K562 (cell line): ENCODE results near the gene CD52. TPM values are rescaled to one million over a fixed set of nuclear protein-coding genes. Genes with fewer than 3 reads are reported as not detected.
A peak's percentile ranks its signal among the peaks of the same experiment; 100 is the strongest.

Experiments
- HOXB6 ChIP-seq: fragments of 250-450 bp; sonication (Bioruptor Pico); IDR thresholded peaks from 2 replicates; pipeline ENCODE4 v1.5.1; 2022; ENCODE audit warnings: mild to moderate bottlenecking, borderline replicate concordance
- NBN ChIP-seq: fragments of 450-650 bp; IDR thresholded peaks from 2 replicates; pipeline ENCODE4 v1.6.1; 2016; ENCODE audit warnings: low read depth, mild to moderate bottlenecking
- PCBP2 ChIP-seq: fragments of 200-400 bp; formaldehyde crosslinking; IDR thresholded peaks from 2 replicates; pipeline ENCODE4 v1.6.1; 2018; ENCODE audit warnings: low read length, low read depth, mild to moderate bottlenecking, moderate library complexity; ENCODE audit not compliant: poor library complexity, severe bottlenecking
- SP1 ChIP-seq: sonication (generic); formaldehyde crosslinking; IDR thresholded peaks from 2 replicates; pipeline ENCODE4 v1.8.1; 2022; ENCODE audit warnings: mild to moderate bottlenecking, missing genetic modification reagents
- TFAM ChIP-seq: fragments of 250-450 bp; sonication (Bioruptor Pico); conservative IDR thresholded peaks from 2 replicates; pipeline ENCODE4 v1.5.0; 2021; ENCODE audit warnings: mild to moderate bottlenecking, moderate library complexity
- polyA plus RNA-seq, 8 experiments: library from polyadenylated mRNA; depleted of rRNA in 4 of 8; stranded (reverse) in 5 of 8; unstranded in 3 of 8; fragments of >200 nt; fragmentation: Nextera tagmentation in 2 of 8; fragmentation: Illumina TruSeq in 1 of 8; extraction: Ambion mirVana in 2 of 8; extraction: Trizol in 1 of 8; gene quantifications; 2 replicates each; pipeline versions ENCODE4 v1.2.1 to v1.2.3, GENCODE V29; 2011 to 2014; ENCODE audit warnings: inconsistent platforms in 1 of 8, missing spikeins in 1 of 8
- total RNA-seq, 7 experiments: library from RNA; depleted of rRNA in 6 of 7; stranded (reverse); fragments of >200 nt in 6 of 7; fragmentation: Illumina TruSeq in 2 of 7; extraction: Trizol in 2 of 7; gene quantifications; 2 replicates each; pipeline versions ENCODE4 v1.2.1 to v1.2.3, GENCODE V29; 2011 to 2021; ENCODE audit warnings: low replicate concordance in 1 of 7
- TF ChIP-seq, protein P1 (sequence below), 2 experiments: fragments of 450-650 bp; formaldehyde crosslinking in 1 of 2; IDR thresholded peaks; 2 replicates each; pipeline versions ENCODE4 v1.4.0 to v1.6.1; 2014 to 2020; ENCODE audit warnings: mild to moderate bottlenecking in 2 of 2, borderline replicate concordance in 1 of 2, low read depth in 1 of 2
- TF ChIP-seq, protein P2 (sequence below): IDR thresholded peaks from 2 replicates; pipeline ENCODE4 v1.6.1; 2011; ENCODE audit warnings: borderline replicate concordance, low read depth, mild to moderate bottlenecking, moderate library complexity, low read length; ENCODE audit not compliant: insufficient read depth, poor library complexity, severe bottlenecking
- TF ChIP-seq, protein P3 (sequence below): IDR thresholded peaks from 2 replicates; pipeline ENCODE4 v1.6.1; 2014; ENCODE audit warnings: antibody characterized with exemption
- TF ChIP-seq, protein P4 (sequence below): sonication (generic); formaldehyde crosslinking; IDR thresholded peaks from 2 replicates; pipeline ENCODE4 v1.4.0; 2020; ENCODE audit warnings: mild to moderate bottlenecking, missing genetic modification reagents
- TF ChIP-seq, protein P5 (sequence below): fragments of 250-450 bp; sonication (Bioruptor Pico); IDR thresholded peaks from 2 replicates; pipeline ENCODE4 v1.5.0; 2021

Gene CD52
- total and polyA plus RNA-seq, 9 of the 15 experiments (the other 6 are each of a cell fraction or from before 2014, with no cell fraction given) = 34.9 to 488 (median 173) TPM

DNA sequence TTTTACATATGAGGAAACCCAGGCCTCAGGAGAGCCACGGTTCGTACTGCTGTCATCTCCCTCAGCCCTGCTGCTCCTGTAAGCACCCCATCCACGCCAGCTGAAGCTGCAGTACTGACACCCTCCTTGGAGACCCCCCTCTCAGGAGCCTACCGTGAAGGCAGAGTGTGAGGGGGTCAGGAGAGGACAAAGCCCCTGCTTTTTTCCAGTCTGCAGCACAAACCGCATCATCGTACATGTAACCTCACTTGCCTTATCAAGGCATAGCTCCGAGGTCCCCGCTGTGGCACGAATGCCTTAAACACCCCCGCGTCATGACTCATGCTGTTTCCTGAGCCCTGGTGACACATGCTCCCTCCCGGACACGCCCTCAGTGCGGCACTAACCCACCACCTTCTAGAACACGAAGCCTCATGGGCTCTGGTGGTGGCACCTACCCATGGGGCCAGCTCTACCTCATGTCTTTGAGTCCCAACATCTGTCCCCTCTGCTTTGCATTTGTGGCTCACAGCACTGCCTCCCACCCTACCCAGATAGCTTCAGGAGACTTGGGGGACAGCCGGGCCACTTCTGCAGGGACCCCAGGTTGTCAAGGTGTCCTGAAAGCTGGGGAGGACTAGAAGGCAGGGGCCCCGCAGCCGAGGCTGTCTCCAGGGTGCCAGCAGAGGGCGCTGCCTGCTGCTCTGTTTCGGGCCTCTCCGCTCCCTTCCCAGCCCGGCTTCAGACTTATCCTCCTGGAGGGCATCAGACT lies 33.0 kb upstream of the CD52 start (continued):
- TF ChIP-seq, protein P1, sequence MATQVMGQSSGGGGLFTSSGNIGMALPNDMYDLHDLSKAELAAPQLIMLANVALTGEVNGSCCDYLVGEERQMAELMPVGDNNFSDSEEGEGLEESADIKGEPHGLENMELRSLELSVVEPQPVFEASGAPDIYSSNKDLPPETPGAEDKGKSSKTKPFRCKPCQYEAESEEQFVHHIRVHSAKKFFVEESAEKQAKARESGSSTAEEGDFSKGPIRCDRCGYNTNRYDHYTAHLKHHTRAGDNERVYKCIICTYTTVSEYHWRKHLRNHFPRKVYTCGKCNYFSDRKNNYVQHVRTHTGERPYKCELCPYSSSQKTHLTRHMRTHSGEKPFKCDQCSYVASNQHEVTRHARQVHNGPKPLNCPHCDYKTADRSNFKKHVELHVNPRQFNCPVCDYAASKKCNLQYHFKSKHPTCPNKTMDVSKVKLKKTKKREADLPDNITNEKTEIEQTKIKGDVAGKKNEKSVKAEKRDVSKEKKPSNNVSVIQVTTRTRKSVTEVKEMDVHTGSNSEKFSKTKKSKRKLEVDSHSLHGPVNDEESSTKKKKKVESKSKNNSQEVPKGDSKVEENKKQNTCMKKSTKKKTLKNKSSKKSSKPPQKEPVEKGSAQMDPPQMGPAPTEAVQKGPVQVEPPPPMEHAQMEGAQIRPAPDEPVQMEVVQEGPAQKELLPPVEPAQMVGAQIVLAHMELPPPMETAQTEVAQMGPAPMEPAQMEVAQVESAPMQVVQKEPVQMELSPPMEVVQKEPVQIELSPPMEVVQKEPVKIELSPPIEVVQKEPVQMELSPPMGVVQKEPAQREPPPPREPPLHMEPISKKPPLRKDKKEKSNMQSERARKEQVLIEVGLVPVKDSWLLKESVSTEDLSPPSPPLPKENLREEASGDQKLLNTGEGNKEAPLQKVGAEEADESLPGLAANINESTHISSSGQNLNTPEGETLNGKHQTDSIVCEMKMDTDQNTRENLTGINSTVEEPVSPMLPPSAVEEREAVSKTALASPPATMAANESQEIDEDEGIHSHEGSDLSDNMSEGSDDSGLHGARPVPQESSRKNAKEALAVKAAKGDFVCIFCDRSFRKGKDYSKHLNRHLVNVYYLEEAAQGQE (IDR thresholded peaks at IDR 0.05; ENCODE audit: borderline replicate concordance) = peak; percentile 81; the same call in 1 of the 2 replicates
- TF ChIP-seq, protein P1 (CRISPR knock-in tag; IDR thresholded peaks at IDR 0.05; ENCODE audit: low read depth) = no peak
- no peak for TF ChIP-seq PCBP2
- TF ChIP-seq NBN = peak; percentile 93
- TF ChIP-seq, protein P2, sequence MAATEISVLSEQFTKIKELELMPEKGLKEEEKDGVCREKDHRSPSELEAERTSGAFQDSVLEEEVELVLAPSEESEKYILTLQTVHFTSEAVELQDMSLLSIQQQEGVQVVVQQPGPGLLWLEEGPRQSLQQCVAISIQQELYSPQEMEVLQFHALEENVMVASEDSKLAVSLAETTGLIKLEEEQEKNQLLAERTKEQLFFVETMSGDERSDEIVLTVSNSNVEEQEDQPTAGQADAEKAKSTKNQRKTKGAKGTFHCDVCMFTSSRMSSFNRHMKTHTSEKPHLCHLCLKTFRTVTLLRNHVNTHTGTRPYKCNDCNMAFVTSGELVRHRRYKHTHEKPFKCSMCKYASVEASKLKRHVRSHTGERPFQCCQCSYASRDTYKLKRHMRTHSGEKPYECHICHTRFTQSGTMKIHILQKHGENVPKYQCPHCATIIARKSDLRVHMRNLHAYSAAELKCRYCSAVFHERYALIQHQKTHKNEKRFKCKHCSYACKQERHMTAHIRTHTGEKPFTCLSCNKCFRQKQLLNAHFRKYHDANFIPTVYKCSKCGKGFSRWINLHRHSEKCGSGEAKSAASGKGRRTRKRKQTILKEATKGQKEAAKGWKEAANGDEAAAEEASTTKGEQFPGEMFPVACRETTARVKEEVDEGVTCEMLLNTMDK = peak; percentile 49
- TF ChIP-seq SP1 (CRISPR knock-in tag) = peak; percentile 90
- TF ChIP-seq, protein P3, sequence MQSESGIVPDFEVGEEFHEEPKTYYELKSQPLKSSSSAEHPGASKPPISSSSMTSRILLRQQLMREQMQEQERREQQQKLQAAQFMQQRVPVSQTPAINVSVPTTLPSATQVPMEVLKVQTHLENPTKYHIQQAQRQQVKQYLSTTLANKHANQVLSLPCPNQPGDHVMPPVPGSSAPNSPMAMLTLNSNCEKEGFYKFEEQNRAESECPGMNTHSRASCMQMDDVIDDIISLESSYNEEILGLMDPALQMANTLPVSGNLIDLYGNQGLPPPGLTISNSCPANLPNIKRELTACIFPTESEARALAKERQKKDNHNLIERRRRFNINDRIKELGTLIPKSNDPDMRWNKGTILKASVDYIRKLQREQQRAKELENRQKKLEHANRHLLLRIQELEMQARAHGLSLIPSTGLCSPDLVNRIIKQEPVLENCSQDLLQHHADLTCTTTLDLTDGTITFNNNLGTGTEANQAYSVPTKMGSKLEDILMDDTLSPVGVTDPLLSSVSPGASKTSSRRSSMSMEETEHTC = peak; percentile 87
- no peak for TF ChIP-seq HOXB6
- no peak for TF ChIP-seq TFAM (CRISPR knock-in tag)
- TF ChIP-seq, protein P4, sequence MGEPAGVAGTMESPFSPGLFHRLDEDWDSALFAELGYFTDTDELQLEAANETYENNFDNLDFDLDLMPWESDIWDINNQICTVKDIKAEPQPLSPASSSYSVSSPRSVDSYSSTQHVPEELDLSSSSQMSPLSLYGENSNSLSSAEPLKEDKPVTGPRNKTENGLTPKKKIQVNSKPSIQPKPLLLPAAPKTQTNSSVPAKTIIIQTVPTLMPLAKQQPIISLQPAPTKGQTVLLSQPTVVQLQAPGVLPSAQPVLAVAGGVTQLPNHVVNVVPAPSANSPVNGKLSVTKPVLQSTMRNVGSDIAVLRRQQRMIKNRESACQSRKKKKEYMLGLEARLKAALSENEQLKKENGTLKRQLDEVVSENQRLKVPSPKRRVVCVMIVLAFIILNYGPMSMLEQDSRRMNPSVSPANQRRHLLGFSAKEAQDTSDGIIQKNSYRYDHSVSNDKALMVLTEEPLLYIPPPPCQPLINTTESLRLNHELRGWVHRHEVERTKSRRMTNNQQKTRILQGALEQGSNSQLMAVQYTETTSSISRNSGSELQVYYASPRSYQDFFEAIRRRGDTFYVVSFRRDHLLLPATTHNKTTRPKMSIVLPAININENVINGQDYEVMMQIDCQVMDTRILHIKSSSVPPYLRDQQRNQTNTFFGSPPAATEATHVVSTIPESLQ (CRISPR knock-in tag) = peak; percentile 97; the same call in 1 of the 2 replicates
- TF ChIP-seq, protein P5, sequence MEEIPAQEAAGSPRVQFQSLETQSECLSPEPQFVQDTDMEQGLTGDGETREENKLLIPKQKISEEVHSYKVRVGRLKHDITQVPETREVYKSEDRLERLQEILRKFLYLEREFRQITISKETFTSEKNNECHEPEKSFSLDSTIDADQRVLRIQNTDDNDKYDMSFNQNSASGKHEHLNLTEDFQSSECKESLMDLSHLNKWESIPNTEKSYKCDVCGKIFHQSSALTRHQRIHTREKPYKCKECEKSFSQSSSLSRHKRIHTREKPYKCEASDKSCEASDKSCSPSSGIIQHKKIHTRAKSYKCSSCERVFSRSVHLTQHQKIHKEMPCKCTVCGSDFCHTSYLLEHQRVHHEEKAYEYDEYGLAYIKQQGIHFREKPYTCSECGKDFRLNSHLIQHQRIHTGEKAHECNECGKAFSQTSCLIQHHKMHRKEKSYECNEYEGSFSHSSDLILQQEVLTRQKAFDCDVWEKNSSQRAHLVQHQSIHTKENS (CRISPR knock-in tag) = no peak
